Transverse colon (tissue), 3 donors: ENCODE measurements around the gene PDE3B.

Experiments
- CTCF ChIP-seq, 5 experiments: fragments of 200-600 bp in 3 of 5; fragments of 450-650 bp in 2 of 5; sonication (generic) in 3 of 5; IDR thresholded peaks; 1 replicate in 2 of 5; 2 replicates in 3 of 5; pipeline ENCODE4 v1.5.1; 2016 to 2017; ENCODE audit warnings: antibody characterized with exemption in 5 of 5, inconsistent platforms in 3 of 5, mild to moderate bottlenecking in 2 of 5, moderate library complexity in 1 of 5
- POLR2A ChIP-seq: fragments of 450-650 bp; IDR thresholded peaks from one replicate; pipeline ENCODE4 v1.6.1; 2016; ENCODE audit warnings: antibody characterized with exemption, mild to moderate bottlenecking, moderate library complexity

- TF ChIP-seq CTCF (IDR thresholded peaks at IDR 0.05) (no peak), POLR2A (no peak)
Measured at GRCh38 chr11:14835496-14836492, 192.2 kb downstream of the PDE3B start.
